Sigmoid colon (tissue), 7 donors: ENCODE results near the gene PDLIM5. TPM values are rescaled to one million over a fixed set of nuclear protein-coding genes. Genes with fewer than 3 reads are reported as not detected.

Experiments used
- DNase-seq: peaks from one replicate; pipeline ENCODE4 v3.0.0-alpha.2; 2019
- H3K27ac ChIP-seq, 4 donors: fragments of 200-600 bp; sonication (generic); one replicate each; pipeline ENCODE4 v1.5.1; 2016 to 2019; ENCODE audit warnings: mild to moderate bottlenecking in 1 of 4
- H3K27me3 ChIP-seq, 3 donors: fragments of 200-600 bp; sonication (generic); one replicate each; pipeline ENCODE4 v1.5.1; 2019; ENCODE audit warnings: mild to moderate bottlenecking in 1 of 3
- H3K36me3 ChIP-seq, 4 donors: fragments of 200-600 bp; sonication (generic); one replicate each; pipeline ENCODE4 v1.5.1; 2016 to 2019
- H3K4me1 ChIP-seq, 4 donors: fragments of 200-600 bp; sonication (generic); one replicate each; pipeline ENCODE4 v1.5.1; 2017 to 2019
- H3K4me3 ChIP-seq, 4 donors: fragments of 200-600 bp; sonication (generic); one replicate each; pipeline ENCODE4 v1.5.1; 2017 to 2019; ENCODE audit warnings: mild to moderate bottlenecking in 2 of 4, moderate library complexity in 1 of 4
- H3K9me3 ChIP-seq, 4 donors: fragments of 200-600 bp in 3 of 4; sonication (generic) in 3 of 4; one replicate each; pipeline versions ENCODE4 v1.5.1 to v1.6.1; 2013 to 2019
- CTCF ChIP-seq, 4 experiments: fragments of 450-650 bp in 3 of 4; fragments of 200-600 bp in 1 of 4; IDR thresholded peaks; one replicate each; pipeline ENCODE4 v1.5.1; 2016 to 2019; ENCODE audit warnings: antibody characterized with exemption in 4 of 4, mild to moderate bottlenecking in 3 of 4, moderate library complexity in 2 of 4
- EP300 ChIP-seq, 4 donors: sonication (generic); formaldehyde crosslinking; IDR thresholded peaks; one replicate each; pipeline ENCODE4 v1.6.1; 2017; ENCODE audit warnings: antibody characterized with exemption in 4 of 4
- POLR2A ChIP-seq, 2 donors: fragments of 450-650 bp; IDR thresholded peaks; one replicate each; pipeline ENCODE4 v1.6.1; 2016; ENCODE audit warnings: antibody characterized with exemption in 2 of 2, mild to moderate bottlenecking in 2 of 2, moderate library complexity in 2 of 2
- POLR2AphosphoS5 ChIP-seq, 4 donors: sonication (generic); formaldehyde crosslinking; IDR thresholded peaks; one replicate each; pipeline ENCODE4 v1.6.1; 2017; ENCODE audit warnings: antibody characterized with exemption in 4 of 4
- WGBS, 2 donors: extraction: QIAGEN DNeasy Blood & Tissue Kit; methylation state at CpG; one replicate each; pipeline ENCODE4 v1.1.7; 2013; 5-methylcytosine and 5-hydroxymethylcytosine counted together
- intact Hi-C: fragments of 100-400 bp; cut with DNase I; formaldehyde crosslinking; loops from one replicate; pipeline ENCODE4 v1.15.1; 2023
- polyA plus RNA-seq, 3 donors: library from polyadenylated mRNA; stranded (reverse); fragments of 200-250 nt; gene quantifications; one replicate each; pipeline ENCODE4 v1.2.3, GENCODE V29; 2013
- total RNA-seq, 4 donors: library from RNA; depleted of rRNA; stranded (reverse); fragments of >200 nt; gene quantifications; one replicate each; pipeline ENCODE4 v1.1.0, GENCODE V29; 2016
- donor health status: healthy with polysubstance abuse.
- donor health status: Bipolar disorder and iron deficiency.
- donor health status: healthy.

The PDLIM5 gene
- total and polyA plus RNA-seq, 7 donors, result 31.2 to 221 (median 167) TPM

DNA sequence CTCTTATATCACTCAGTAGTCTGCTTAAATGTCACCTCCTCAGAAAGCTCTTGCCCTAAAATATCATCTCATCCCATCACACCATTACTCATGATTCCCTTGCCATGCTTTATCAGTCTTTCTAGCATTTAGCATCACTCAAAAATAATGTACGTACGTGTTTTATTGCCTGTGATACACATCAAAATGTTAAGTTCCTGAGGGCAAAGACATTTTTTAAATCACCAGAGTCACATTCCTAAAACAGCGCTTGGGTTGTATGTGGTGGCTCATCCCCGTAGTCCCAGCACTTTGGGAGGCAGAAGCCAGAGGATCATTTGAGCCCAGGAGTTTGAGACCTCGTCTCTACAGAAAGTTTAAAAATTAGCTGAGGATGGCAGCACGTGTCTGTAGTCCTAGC, 21.3 kb upstream of the PDLIM5 start:
- DNase-seq, result no peak
- no peaks in the 10 kb centered on the region for H3K36me3 ChIP-seq
- H3K4me3 ChIP-seq, result no peak overlapping the region
- H3K4me1 ChIP-seq, result no peaks in the 10 kb centered on the region
- no peak overlapping the region for H3K27ac ChIP-seq
- 85 to 89% methylated on average over 6 of the region's 6 CpGs for WGBS, 2 donors
- peaks cover 2 to 10% (median 6%) of the 10 kb centered on the region in 4 donors for H3K9me3 ChIP-seq
- no peak for TF ChIP-seq CTCF (IDR thresholded peaks at IDR 0.05)
- no peak for TF ChIP-seq POLR2A (IDR thresholded peaks at IDR 0.05)
- TF ChIP-seq EP300 (IDR thresholded peaks at IDR 0.05), result no peak
- TF ChIP-seq POLR2AphosphoS5 (IDR thresholded peaks at IDR 0.05), result no peak
- intact Hi-C loops, result no loop called here
- no peaks in the 10 kb centered on the region for H3K27me3 ChIP-seq

- WGBS, 2 donors, result 91 to 99% methylated on average over 3 of the region's 3 CpGs
- TF ChIP-seq POLR2A (IDR thresholded peaks at IDR 0.05), result no peak
- TF ChIP-seq EP300 (IDR thresholded peaks at IDR 0.05), result no peak
- no peak for TF ChIP-seq POLR2AphosphoS5 (IDR thresholded peaks at IDR 0.05)
- TF ChIP-seq CTCF (IDR thresholded peaks at IDR 0.05), result no peak
- H3K36me3 ChIP-seq, result no peaks in the 10 kb centered on the region
- no peak overlapping the region for H3K27ac ChIP-seq
- peaks cover 2 to 6% (median 4%) of the 10 kb centered on the region in 4 donors for H3K9me3 ChIP-seq
- no peaks in the 10 kb centered on the region for H3K27me3 ChIP-seq
- intact Hi-C loops, result no loop called here
- H3K4me1 ChIP-seq, result no peaks in the 10 kb centered on the region
- H3K4me3 ChIP-seq, result no peak overlapping the region
- DNase-seq, result no peak
Measured at GRCh38 chr4:94431388-94431787, 20.4 kb upstream of the PDLIM5 start.

GRCh38 chr4:94434505-94434904, 17.2 kb upstream of the PDLIM5 start:
- Histone ChIP-seq H3K9me3 (no peaks in the 10 kb centered on the region), H3K4me3 (no peak overlapping the region), H3K27ac (no peak overlapping the region), H3K4me1 (no peaks in the 10 kb centered on the region), H3K27me3 (no peaks in the 10 kb centered on the region), H3K36me3 (no peaks in the 10 kb centered on the region)
- TF ChIP-seq CTCF (IDR thresholded peaks at IDR 0.05), result no peak
- no peak for TF ChIP-seq POLR2AphosphoS5 (IDR thresholded peaks at IDR 0.05)
- TF ChIP-seq POLR2A (IDR thresholded peaks at IDR 0.05), result no peak
- no peak for TF ChIP-seq EP300 (IDR thresholded peaks at IDR 0.05)
- intact Hi-C loops, result no loop called here
- no peak for DNase-seq

- WGBS, 2 donors, result 40 to 62% methylated on average over 2 of the region's 2 CpGs
- H3K36me3 ChIP-seq, result no peaks in the 10 kb centered on the region
- intact Hi-C loops, result no loop called here
- DNase-seq, result no peak
- H3K27ac ChIP-seq, result no peak overlapping the region
- TF ChIP-seq EP300 (IDR thresholded peaks at IDR 0.05) (no peak), CTCF (IDR thresholded peaks at IDR 0.05) (no peak), POLR2AphosphoS5 (IDR thresholded peaks at IDR 0.05) (no peak), POLR2A (IDR thresholded peaks at IDR 0.05) (no peak)
- H3K9me3 ChIP-seq, result no peaks in the 10 kb centered on the region
- no peaks in the 10 kb centered on the region for H3K27me3 ChIP-seq
- H3K4me1 ChIP-seq, result no peaks in the 10 kb centered on the region
- no peak overlapping the region for H3K4me3 ChIP-seq
Measured at GRCh38 chr4:94435874-94436273, 15.9 kb upstream of the PDLIM5 start.

DNA sequence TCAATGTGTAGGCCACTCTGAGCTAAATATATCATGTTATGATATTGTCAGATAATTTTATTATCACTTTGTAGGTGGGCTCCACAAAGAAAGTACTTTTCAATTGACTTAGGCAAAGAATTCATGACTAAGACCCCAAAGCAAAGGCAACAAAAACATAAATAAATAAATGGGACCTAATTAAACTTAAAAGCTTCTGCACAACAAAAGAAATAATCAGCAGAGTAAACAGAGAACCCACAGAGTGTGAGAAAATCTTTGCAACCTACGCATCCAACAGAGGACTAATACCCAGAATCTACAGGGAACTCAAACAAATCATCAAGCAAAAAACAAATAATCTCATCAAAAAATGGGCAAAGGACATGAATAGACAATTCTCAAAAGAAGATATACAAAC, 15.2 kb upstream of the PDLIM5 start:
- Histone ChIP-seq H3K36me3 (no peaks in the 10 kb centered on the region), H3K4me3 (no peak overlapping the region), H3K27ac (no peak overlapping the region), H3K4me1 (no peaks in the 10 kb centered on the region), H3K27me3 (no peaks in the 10 kb centered on the region), H3K9me3 (no peaks in the 10 kb centered on the region)
- 88 to 97% methylated on average over 1 of the region's 1 CpG for WGBS, 2 donors
- TF ChIP-seq POLR2AphosphoS5 (IDR thresholded peaks at IDR 0.05) (no peak), POLR2A (IDR thresholded peaks at IDR 0.05) (no peak), CTCF (IDR thresholded peaks at IDR 0.05) (no peak), EP300 (IDR thresholded peaks at IDR 0.05) (no peak)
- intact Hi-C loops, result no loop called here
- no peak for DNase-seq
